WTC11 (cell line): ENCODE measurements around the gene ZNF689. TPM values are rescaled to one million over a fixed set of nuclear protein-coding genes. Genes with fewer than 3 reads are reported as not detected.

ENCODE experiments used
- ATAC-seq: fragments of 200-7000 bp; cut with Tn5 transposase; 2 replicates; pipeline ENCODE4 v1.10.0; 2021; ENCODE audit warnings: mild to moderate bottlenecking, moderate library complexity
- CTCF ChIA-PET: fragments of 300-600 bp; sonication (Branson Sonifier 250); formaldehyde crosslinking; loops from one replicate; lab custom pipeline; 2021; ENCODE audit warnings: antibody characterized with exemption; lab: Charles Lee
- POLR2A ChIA-PET: fragments of 350-600 bp; sonication (Branson Sonifier 250); formaldehyde crosslinking; loops from one replicate; lab custom pipeline; 2021; ENCODE audit warnings: antibody characterized with exemption; lab: Charles Lee
- DNase-seq: peaks from one replicate; pipeline ENCODE4 v3.0.0; 2021; ENCODE audit warnings: low spot score
- H3K27ac Mint-ChIP-seq: 2 replicates; pipeline ENCODE4 v1.8.0; 2021; ENCODE audit warnings: mixed read lengths
- H3K27me3 Mint-ChIP-seq: 2 replicates; pipeline ENCODE4 v1.8.0; 2021; ENCODE audit warnings: low read depth, mild to moderate bottlenecking, moderate library complexity, mixed read lengths
- H3K36me3 Mint-ChIP-seq: 2 replicates; pipeline ENCODE4 v1.8.0; 2021; ENCODE audit warnings: mixed read lengths
- H3K4me1 Mint-ChIP-seq: 2 replicates; pipeline ENCODE4 v1.8.0; 2022; ENCODE audit warnings: mixed read lengths
- H3K4me3 Mint-ChIP-seq: 2 replicates; pipeline ENCODE4 v1.8.0; 2021; ENCODE audit warnings: mild to moderate bottlenecking, moderate library complexity, mixed read lengths
- H3K9me3 Mint-ChIP-seq: 2 replicates; pipeline ENCODE4 v1.8.0; 2021; ENCODE audit warnings: mixed read lengths
- ESRRA ChIP-seq: sonication (generic); formaldehyde crosslinking; IDR thresholded peaks from 2 replicates; pipeline ENCODE4 v1.8.1; 2022; ENCODE audit warnings: mild to moderate bottlenecking, missing genetic modification reagents, borderline replicate concordance
- ETV6 ChIP-seq: sonication (generic); formaldehyde crosslinking; IDR thresholded peaks from 2 replicates; pipeline ENCODE4 v1.8.1; 2022; ENCODE audit warnings: mild to moderate bottlenecking, missing genetic modification reagents
- GRHL2 ChIP-seq: fragments of 250-450 bp; sonication (Bioruptor Pico); IDR thresholded peaks from 2 replicates; pipeline ENCODE4 v1.8.0; 2022; ENCODE audit warnings: mild to moderate bottlenecking, moderate library complexity; ENCODE audit not compliant: insufficient replicate concordance, severe bottlenecking
- HMGA2 ChIP-seq: fragments of 250-450 bp; sonication (Bioruptor Pico); IDR thresholded peaks from 2 replicates; pipeline ENCODE4 v1.4.0; 2021; ENCODE audit warnings: mild to moderate bottlenecking, moderate library complexity
- KAT7 ChIP-seq: sonication (generic); formaldehyde crosslinking; IDR thresholded peaks from 2 replicates; pipeline ENCODE4 v1.8.1; 2023; ENCODE audit warnings: missing genetic modification reagents, mild to moderate bottlenecking, borderline replicate concordance
- MYBL2 ChIP-seq: sonication (generic); formaldehyde crosslinking; IDR thresholded peaks from 2 replicates; pipeline ENCODE4 v1.8.1; 2023; ENCODE audit warnings: mild to moderate bottlenecking, moderate library complexity, missing genetic modification reagents
- PRRX2 ChIP-seq: fragments of 250-450 bp; sonication (Bioruptor Pico); IDR thresholded peaks from 2 replicates; pipeline ENCODE4 v1.8.0; 2021; ENCODE audit warnings: mild to moderate bottlenecking
- TEAD1 ChIP-seq: sonication (generic); formaldehyde crosslinking; IDR thresholded peaks from 2 replicates; pipeline ENCODE4 v1.8.0; 2022; ENCODE audit warnings: mild to moderate bottlenecking, missing genetic modification reagents
- ZNF263 ChIP-seq: sonication (generic); formaldehyde crosslinking; IDR thresholded peaks from 2 replicates; pipeline ENCODE4 v1.8.1; 2022; ENCODE audit warnings: low read depth, mild to moderate bottlenecking, moderate library complexity, missing genetic modification reagents
- total RNA-seq: library from RNA; stranded (reverse); gene quantifications from 3 replicates; pipeline ENCODE4 v1.2.3, GENCODE V29; 2021
- TF ChIP-seq, protein P1 (sequence below): sonication (generic); formaldehyde crosslinking; IDR thresholded peaks from 2 replicates; pipeline ENCODE4 v1.8.0; 2023; ENCODE audit warnings: missing genetic modification reagents
- TF ChIP-seq, protein P2 (sequence below): fragments of 250-450 bp; sonication (Bioruptor Pico); conservative IDR thresholded peaks from 2 replicates; pipeline ENCODE4 v1.9.0; 2021; ENCODE audit warnings: mild to moderate bottlenecking
- TF ChIP-seq, protein P3 (sequence below): fragments of 250-450 bp; sonication (Bioruptor Pico); IDR thresholded peaks from 2 replicates; pipeline ENCODE4 v1.9.0; 2021; ENCODE audit warnings: mild to moderate bottlenecking, borderline replicate concordance
- TF ChIP-seq, protein P4 (sequence below): sonication (generic); formaldehyde crosslinking; IDR thresholded peaks from 2 replicates; pipeline ENCODE4 v1.8.0; 2023; ENCODE audit warnings: missing genetic modification reagents, mild to moderate bottlenecking, borderline replicate concordance
- TF ChIP-seq, protein P5 (sequence below): sonication (generic); formaldehyde crosslinking; IDR thresholded peaks from 2 replicates; pipeline ENCODE4 v1.8.1; 2023; ENCODE audit warnings: mild to moderate bottlenecking, missing genetic modification reagents, moderate library complexity
- TF ChIP-seq, protein P6 (sequence below): fragments of 250-450 bp; sonication (Bioruptor Pico); IDR thresholded peaks from 2 replicates; pipeline ENCODE4 v1.9.0; 2021; ENCODE audit warnings: mild to moderate bottlenecking

Gene ZNF689
- total RNA-seq, 1 experiment from 2014 or later: 13.2 TPM

DNA sequence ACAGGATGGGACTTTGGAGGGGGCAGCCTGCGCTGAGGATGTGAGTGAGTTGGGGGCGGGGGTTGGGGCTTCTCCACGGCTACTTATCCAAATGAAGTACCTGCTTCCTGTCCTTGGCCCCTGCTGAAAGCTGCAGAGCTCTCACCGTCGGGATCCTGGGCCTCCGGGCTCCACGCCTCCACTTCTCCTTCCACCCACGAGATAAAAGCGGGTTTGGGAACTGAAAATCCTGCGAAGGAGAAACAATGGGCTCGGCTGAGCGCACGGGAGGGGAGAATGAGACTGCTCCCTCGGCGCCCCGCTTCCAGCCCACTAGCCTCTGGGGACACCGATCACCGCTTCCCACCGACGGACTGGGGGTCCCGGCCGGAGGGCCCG, 25.2 kb downstream of the ZNF689 start:
- H3K27me3 Mint-ChIP-seq: no peaks in the 10 kb centered on the region
- 0 out of 2 replicates have a peak, but pooled peaks have one; percentile 4 for TF ChIP-seq ETV6
- peak; percentile 2; the same call in 1 of the 2 replicates for TF ChIP-seq KAT7 (CRISPR knock-in tag)
- TF ChIP-seq, protein P1, sequence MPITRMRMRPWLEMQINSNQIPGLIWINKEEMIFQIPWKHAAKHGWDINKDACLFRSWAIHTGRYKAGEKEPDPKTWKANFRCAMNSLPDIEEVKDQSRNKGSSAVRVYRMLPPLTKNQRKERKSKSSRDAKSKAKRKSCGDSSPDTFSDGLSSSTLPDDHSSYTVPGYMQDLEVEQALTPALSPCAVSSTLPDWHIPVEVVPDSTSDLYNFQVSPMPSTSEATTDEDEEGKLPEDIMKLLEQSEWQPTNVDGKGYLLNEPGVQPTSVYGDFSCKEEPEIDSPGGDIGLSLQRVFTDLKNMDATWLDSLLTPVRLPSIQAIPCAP (CRISPR knock-in tag): 0 out of 2 replicates have a peak, but pooled peaks have one; percentile 27
- TF ChIP-seq, protein P2, sequence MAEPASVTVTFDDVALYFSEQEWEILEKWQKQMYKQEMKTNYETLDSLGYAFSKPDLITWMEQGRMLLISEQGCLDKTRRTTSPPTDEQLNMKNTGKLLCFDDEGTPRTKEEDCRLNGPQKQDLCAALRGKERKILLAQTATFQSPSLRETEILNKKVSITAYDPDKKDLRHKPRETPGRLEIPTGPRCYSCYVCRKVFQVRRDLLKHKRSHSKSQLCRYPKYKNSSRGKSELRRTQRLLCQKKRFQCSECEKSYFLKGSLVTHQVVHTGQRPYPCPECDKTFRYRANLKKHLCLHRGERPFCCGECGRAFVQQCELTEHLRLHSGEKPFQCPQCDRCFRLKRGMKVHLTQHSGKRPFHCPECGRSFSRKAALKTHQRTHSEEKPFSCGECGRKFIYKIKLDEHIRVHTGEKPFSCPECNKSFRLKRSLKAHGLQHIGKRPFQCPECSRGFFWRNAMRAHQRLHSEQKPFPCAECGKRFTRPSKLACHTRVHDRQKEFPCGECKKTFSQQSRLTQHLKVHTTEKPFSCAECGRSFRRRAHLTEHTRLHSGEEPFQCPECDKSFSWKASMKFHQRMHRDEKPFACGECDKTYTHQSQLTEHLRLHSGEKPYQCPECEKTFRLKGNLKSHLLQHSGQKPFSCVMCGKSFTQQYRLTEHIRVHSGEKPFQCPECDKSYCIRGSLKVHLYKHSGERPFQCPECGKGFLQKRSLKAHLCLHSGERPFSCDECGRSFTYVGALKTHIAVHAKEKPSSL (CRISPR knock-in tag): no peak
- POLR2A ChIA-PET: interaction anchor here (0.8 to 2.2 kb wide), 6 partner anchors 12 to 178 kb away, joined by 3 to 10 read pairs (median 4); partner anchors contain the start of genes DCTPP1, ZNF688 and ZNF771
- peak; percentile 40 for DNase-seq
- peak overlapping the region; percentile 97 for H3K27ac Mint-ChIP-seq
- H3K36me3 Mint-ChIP-seq: peaks cover 27% of the 10 kb centered on the region
- ATAC-seq: peak; percentile 48
- H3K4me3 Mint-ChIP-seq: peak overlapping the region; percentile 89
- H3K9me3 Mint-ChIP-seq: no peaks in the 10 kb centered on the region
- CTCF ChIA-PET: interaction anchor here (0.9 to 3.7 kb wide), 8 partner anchors 13 to 492 kb away, joined by 3 to 19 read pairs (median 6); partner anchors contain the start of genes DCTPP1 and ZNF688
- H3K4me1 Mint-ChIP-seq: peaks cover 10% of the 10 kb centered on the region; the same call in 1 of the 2 replicates

DNA sequence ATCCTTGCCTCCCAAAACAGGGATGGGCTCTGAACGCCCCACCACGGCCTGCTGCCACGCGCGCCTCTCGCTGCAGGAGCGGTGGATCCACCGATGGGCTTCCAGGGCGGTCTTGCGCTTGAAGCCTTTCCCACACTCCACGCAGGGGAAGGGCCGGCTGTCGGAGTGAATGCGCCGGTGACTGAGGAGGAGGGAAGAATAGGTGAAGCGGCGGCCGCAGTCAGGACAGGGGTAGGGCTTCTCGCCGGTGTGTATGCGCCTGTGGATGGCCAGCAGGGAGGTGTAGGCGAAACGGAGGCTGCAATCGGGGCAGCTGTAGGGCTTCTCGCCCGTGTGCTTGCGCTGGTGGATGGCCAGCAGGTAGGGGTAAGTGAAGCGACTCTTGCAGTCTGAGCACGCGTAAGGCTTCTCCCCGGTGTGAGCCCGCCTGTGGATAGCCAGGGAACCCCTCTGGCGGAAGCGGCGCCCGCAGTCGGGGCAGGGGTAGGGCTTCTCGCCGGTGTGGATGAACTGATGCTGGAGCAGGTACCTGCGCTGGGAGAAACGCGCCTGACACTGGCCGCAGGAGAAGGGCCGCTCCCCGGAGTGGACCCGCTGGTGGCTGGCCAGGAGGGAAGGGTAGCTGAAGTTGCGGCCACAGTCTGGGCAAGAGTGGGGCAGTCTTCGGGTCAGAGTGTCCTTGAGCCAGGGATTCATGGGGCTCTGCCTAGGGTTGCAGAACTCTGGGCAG, 27.4 kb downstream of the ZNF689 start:
- H3K9me3 Mint-ChIP-seq: no peaks in the 10 kb centered on the region
- H3K27me3 Mint-ChIP-seq: no peaks in the 10 kb centered on the region
- TF ChIP-seq, protein P3, sequence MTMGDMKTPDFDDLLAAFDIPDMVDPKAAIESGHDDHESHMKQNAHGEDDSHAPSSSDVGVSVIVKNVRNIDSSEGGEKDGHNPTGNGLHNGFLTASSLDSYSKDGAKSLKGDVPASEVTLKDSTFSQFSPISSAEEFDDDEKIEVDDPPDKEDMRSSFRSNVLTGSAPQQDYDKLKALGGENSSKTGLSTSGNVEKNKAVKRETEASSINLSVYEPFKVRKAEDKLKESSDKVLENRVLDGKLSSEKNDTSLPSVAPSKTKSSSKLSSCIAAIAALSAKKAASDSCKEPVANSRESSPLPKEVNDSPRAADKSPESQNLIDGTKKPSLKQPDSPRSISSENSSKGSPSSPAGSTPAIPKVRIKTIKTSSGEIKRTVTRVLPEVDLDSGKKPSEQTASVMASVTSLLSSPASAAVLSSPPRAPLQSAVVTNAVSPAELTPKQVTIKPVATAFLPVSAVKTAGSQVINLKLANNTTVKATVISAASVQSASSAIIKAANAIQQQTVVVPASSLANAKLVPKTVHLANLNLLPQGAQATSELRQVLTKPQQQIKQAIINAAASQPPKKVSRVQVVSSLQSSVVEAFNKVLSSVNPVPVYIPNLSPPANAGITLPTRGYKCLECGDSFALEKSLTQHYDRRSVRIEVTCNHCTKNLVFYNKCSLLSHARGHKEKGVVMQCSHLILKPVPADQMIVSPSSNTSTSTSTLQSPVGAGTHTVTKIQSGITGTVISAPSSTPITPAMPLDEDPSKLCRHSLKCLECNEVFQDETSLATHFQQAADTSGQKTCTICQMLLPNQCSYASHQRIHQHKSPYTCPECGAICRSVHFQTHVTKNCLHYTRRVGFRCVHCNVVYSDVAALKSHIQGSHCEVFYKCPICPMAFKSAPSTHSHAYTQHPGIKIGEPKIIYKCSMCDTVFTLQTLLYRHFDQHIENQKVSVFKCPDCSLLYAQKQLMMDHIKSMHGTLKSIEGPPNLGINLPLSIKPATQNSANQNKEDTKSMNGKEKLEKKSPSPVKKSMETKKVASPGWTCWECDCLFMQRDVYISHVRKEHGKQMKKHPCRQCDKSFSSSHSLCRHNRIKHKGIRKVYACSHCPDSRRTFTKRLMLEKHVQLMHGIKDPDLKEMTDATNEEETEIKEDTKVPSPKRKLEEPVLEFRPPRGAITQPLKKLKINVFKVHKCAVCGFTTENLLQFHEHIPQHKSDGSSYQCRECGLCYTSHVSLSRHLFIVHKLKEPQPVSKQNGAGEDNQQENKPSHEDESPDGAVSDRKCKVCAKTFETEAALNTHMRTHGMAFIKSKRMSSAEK (CRISPR knock-in tag): no peak
- no peak for TF ChIP-seq PRRX2 (CRISPR knock-in tag)
- TF ChIP-seq, protein P1 (CRISPR knock-in tag): no peak
- TF ChIP-seq ESRRA (CRISPR knock-in tag): no peak
- no peak for TF ChIP-seq ZNF263 (CRISPR knock-in tag)
- TF ChIP-seq, protein P4, sequence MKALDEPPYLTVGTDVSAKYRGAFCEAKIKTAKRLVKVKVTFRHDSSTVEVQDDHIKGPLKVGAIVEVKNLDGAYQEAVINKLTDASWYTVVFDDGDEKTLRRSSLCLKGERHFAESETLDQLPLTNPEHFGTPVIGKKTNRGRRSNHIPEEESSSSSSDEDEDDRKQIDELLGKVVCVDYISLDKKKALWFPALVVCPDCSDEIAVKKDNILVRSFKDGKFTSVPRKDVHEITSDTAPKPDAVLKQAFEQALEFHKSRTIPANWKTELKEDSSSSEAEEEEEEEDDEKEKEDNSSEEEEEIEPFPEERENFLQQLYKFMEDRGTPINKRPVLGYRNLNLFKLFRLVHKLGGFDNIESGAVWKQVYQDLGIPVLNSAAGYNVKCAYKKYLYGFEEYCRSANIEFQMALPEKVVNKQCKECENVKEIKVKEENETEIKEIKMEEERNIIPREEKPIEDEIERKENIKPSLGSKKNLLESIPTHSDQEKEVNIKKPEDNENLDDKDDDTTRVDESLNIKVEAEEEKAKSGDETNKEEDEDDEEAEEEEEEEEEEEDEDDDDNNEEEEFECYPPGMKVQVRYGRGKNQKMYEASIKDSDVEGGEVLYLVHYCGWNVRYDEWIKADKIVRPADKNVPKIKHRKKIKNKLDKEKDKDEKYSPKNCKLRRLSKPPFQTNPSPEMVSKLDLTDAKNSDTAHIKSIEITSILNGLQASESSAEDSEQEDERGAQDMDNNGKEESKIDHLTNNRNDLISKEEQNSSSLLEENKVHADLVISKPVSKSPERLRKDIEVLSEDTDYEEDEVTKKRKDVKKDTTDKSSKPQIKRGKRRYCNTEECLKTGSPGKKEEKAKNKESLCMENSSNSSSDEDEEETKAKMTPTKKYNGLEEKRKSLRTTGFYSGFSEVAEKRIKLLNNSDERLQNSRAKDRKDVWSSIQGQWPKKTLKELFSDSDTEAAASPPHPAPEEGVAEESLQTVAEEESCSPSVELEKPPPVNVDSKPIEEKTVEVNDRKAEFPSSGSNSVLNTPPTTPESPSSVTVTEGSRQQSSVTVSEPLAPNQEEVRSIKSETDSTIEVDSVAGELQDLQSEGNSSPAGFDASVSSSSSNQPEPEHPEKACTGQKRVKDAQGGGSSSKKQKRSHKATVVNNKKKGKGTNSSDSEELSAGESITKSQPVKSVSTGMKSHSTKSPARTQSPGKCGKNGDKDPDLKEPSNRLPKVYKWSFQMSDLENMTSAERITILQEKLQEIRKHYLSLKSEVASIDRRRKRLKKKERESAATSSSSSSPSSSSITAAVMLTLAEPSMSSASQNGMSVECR (CRISPR knock-in tag): no peak
- no peak for TF ChIP-seq MYBL2 (CRISPR knock-in tag)
- TF ChIP-seq, protein P5, sequence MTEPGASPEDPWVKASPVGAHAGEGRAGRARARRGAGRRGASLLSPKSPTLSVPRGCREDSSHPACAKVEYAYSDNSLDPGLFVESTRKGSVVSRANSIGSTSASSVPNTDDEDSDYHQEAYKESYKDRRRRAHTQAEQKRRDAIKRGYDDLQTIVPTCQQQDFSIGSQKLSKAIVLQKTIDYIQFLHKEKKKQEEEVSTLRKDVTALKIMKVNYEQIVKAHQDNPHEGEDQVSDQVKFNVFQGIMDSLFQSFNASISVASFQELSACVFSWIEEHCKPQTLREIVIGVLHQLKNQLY (CRISPR knock-in tag): no peak
- no peak for TF ChIP-seq TEAD1 (CRISPR knock-in tag)
- no peak for TF ChIP-seq HMGA2 (CRISPR knock-in tag)
- TF ChIP-seq, protein P6, sequence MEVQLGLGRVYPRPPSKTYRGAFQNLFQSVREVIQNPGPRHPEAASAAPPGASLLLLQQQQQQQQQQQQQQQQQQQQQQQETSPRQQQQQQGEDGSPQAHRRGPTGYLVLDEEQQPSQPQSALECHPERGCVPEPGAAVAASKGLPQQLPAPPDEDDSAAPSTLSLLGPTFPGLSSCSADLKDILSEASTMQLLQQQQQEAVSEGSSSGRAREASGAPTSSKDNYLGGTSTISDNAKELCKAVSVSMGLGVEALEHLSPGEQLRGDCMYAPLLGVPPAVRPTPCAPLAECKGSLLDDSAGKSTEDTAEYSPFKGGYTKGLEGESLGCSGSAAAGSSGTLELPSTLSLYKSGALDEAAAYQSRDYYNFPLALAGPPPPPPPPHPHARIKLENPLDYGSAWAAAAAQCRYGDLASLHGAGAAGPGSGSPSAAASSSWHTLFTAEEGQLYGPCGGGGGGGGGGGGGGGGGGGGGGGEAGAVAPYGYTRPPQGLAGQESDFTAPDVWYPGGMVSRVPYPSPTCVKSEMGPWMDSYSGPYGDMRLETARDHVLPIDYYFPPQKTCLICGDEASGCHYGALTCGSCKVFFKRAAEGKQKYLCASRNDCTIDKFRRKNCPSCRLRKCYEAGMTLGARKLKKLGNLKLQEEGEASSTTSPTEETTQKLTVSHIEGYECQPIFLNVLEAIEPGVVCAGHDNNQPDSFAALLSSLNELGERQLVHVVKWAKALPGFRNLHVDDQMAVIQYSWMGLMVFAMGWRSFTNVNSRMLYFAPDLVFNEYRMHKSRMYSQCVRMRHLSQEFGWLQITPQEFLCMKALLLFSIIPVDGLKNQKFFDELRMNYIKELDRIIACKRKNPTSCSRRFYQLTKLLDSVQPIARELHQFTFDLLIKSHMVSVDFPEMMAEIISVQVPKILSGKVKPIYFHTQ (CRISPR knock-in tag): no peak
- TF ChIP-seq GRHL2 (CRISPR knock-in tag): no peak
- no peak for TF ChIP-seq KAT7 (CRISPR knock-in tag)

More for the DNA sequence above, 27.4 kb downstream of the ZNF689 start:
- H3K36me3 Mint-ChIP-seq: peaks cover 26% of the 10 kb centered on the region
- CTCF ChIA-PET: interaction anchor here (0.6 to 1.2 kb wide), 2 partner anchors 153 to 491 kb away, joined by 3 read pairs; partner anchors contain the start of gene DCTPP1
- POLR2A ChIA-PET: interaction anchor here (1.2 kb wide), 1 partner anchor 11 kb away, joined by 4 read pairs; no protein-coding TSS in a partner anchor
- ATAC-seq (no peak), DNase-seq (no peak)
- no peak overlapping the region for H3K27ac Mint-ChIP-seq
- H3K4me3 Mint-ChIP-seq: no peak overlapping the region
- peaks cover 10% of the 10 kb centered on the region; the same call in 1 of the 2 replicates for H3K4me1 Mint-ChIP-seq
